ENCODE measurements around the gene MYZAP.

DNA sequence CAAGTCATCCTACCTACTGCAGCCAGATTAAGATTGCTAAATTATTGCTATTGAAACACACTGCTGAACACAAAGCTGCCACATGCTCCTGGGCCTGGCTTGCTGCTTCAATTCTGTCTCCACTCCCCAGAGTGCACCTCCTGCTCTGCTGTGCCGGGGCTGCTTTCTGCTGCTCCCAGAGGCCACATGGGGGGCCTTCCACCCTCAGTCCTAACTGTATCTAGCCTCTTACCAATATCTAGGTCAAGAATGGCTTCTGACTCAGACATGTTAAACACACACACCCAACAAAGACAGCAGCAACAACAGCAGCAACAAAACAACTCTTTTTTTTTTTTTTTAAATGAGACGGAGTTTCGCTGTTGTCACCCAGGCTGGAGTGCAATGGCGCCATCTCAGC, 33.0 kb downstream of the MYZAP start:
- TF ChIP-seq, protein P1, sequence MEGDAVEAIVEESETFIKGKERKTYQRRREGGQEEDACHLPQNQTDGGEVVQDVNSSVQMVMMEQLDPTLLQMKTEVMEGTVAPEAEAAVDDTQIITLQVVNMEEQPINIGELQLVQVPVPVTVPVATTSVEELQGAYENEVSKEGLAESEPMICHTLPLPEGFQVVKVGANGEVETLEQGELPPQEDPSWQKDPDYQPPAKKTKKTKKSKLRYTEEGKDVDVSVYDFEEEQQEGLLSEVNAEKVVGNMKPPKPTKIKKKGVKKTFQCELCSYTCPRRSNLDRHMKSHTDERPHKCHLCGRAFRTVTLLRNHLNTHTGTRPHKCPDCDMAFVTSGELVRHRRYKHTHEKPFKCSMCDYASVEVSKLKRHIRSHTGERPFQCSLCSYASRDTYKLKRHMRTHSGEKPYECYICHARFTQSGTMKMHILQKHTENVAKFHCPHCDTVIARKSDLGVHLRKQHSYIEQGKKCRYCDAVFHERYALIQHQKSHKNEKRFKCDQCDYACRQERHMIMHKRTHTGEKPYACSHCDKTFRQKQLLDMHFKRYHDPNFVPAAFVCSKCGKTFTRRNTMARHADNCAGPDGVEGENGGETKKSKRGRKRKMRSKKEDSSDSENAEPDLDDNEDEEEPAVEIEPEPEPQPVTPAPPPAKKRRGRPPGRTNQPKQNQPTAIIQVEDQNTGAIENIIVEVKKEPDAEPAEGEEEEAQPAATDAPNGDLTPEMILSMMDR (IDR thresholded peaks at IDR 0.05), result no peak
- TF ChIP-seq POLR2A (IDR thresholded peaks at IDR 0.05), result no peak

Measured in heart left ventricle (tissue), 13 donors.